HG03457 (cell line): ENCODE results near the gene TSGA10IP.
"Not testable (repeated sequence)": the region's sequence is repeated elsewhere in the genome, so short reads cannot be mapped to it uniquely, and the experiment has no call there.

Experiments
- ATAC-seq: cut with Tn5 transposase; IDR thresholded peaks from one replicate; pipeline ENCODE4 v1.9.1; 2021; ENCODE audit warnings: moderate number of reproducible peaks; ENCODE audit not compliant: unreplicated experiment

TSGA10IP gene

GRCh38 chr11:65945941-65946558 is 770 bp downstream of the TSGA10IP start:
- no peak for ATAC-seq

GRCh38 chr11:65946655-65947054 is 1.4 kb downstream of the TSGA10IP start:
- ATAC-seq: no peak

- ATAC-seq: no peak
Observed at GRCh38 chr11:65947133-65947532, 1.9 kb downstream of the TSGA10IP start.

- ATAC-seq: no peak
Observed at GRCh38 chr11:65947603-65948125, 2.4 kb downstream of the TSGA10IP start.

- ATAC-seq: not testable (repeated sequence)
Observed at GRCh38 chr11:65950711-65951110, 5.4 kb downstream of the TSGA10IP start.

GRCh38 chr11:65951641-65952040 is 6.4 kb downstream of the TSGA10IP start:
- ATAC-seq: not testable (repeated sequence)

- ATAC-seq: no peak
Observed at GRCh38 chr11:65952052-65952521, 6.8 kb downstream of the TSGA10IP start.

GRCh38 chr11:65953471-65953870 is 8.2 kb downstream of the TSGA10IP start:
- ATAC-seq: no peak

GRCh38 chr11:65954771-65955170 is 9.5 kb downstream of the TSGA10IP start:
- ATAC-seq: no peak

GRCh38 chr11:65958291-65958690 is 13.0 kb downstream of the TSGA10IP start:
- ATAC-seq: no peak

- no peak for ATAC-seq
Observed at GRCh38 chr11:65958774-65959420, 13.6 kb downstream of the TSGA10IP start.

GRCh38 chr11:65960824-65961266 is 15.6 kb downstream of the TSGA10IP start:
- no peak for ATAC-seq

GRCh38 chr11:65961267-65962140 is 16.2 kb downstream of the TSGA10IP start, which contains the start of gene SART1:
Gene SART1, plus strand, starts transcription at chr11:65961734. Its CDS starts 47 bp downstream, at chr11:65961781.
- ATAC-seq: peak; percentile 63

GRCh38 chr11:65962141-65962564 is 16.9 kb downstream of the TSGA10IP start:
- no peak for ATAC-seq

- ATAC-seq: no peak
Observed at GRCh38 chr11:65964906-65965305, 19.6 kb downstream of the TSGA10IP start.

- no peak for ATAC-seq
Observed at GRCh38 chr11:65965986-65966762, 20.9 kb downstream of the TSGA10IP start.

GRCh38 chr11:65967329-65967934 is 22.2 kb downstream of the TSGA10IP start:
- ATAC-seq: no peak

- no peak for ATAC-seq
Observed at GRCh38 chr11:65968600-65969482, 23.6 kb downstream of the TSGA10IP start.

- ATAC-seq: no peak
Observed at GRCh38 chr11:65972116-65972515, 26.8 kb downstream of the TSGA10IP start.
